GM15510 (cell line): Measurements from ENCODE around the gene MSANTD1.

Experiments used
- POLR2A ChIP-seq: IDR thresholded peaks from 3 replicates; pipeline ENCODE4 v1.6.1; 2011; ENCODE audit warnings: borderline replicate concordance; ENCODE audit not compliant: insufficient read length; ENCODE audit errors: extremely low read depth

The MSANTD1 gene

DNA sequence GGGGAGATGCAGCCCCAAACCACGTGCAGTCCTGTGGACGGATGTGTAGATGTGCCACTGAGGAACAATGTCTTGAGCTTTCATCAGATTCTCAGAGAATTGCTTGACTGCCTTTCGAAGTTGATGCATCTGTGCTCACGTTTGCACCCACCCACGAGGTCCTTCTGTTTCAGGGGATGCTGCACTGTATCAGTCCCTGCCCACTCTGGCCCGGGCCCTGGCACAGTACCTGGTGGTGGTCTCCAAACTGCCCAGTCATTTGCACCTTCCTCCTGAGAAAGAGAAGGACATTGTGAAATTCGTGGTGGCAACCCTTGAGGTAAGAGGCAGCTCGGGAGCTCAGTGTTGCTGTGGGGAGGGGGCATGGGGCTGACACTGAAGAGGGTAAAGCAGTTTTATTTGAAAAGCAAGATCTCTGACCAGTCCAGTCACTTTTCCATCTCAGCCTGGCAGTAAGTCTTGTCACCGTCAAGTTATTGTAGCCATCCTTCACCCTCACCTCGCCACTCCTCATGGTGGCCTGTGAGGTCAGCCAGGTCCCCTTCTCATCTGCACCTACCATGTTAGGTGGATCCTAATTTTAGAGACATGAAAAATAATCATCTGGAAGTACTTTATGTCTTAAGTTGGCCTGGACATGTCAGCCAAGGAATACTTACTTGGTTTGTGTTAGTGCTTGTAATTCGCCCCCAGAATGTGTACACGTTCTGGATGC, 36.4 kb upstream of the MSANTD1 start:
- no peak for TF ChIP-seq POLR2A

DNA sequence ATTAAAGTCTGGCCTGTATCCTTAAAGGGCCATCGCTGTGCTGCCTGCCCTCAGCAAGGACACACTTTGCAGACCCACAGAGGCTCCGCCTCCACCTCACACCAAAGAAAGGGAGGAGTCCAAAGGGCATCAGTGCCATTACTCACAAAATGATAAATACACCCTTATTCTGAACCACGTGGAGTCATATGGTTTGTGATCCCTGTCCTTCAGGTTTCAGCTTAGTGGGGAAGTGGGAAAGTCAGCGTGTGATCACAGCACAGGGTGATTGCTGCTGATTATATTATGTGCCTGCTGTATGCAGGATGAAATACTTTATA, 35.9 kb upstream of the MSANTD1 start:
- no peak for TF ChIP-seq POLR2A

DNA sequence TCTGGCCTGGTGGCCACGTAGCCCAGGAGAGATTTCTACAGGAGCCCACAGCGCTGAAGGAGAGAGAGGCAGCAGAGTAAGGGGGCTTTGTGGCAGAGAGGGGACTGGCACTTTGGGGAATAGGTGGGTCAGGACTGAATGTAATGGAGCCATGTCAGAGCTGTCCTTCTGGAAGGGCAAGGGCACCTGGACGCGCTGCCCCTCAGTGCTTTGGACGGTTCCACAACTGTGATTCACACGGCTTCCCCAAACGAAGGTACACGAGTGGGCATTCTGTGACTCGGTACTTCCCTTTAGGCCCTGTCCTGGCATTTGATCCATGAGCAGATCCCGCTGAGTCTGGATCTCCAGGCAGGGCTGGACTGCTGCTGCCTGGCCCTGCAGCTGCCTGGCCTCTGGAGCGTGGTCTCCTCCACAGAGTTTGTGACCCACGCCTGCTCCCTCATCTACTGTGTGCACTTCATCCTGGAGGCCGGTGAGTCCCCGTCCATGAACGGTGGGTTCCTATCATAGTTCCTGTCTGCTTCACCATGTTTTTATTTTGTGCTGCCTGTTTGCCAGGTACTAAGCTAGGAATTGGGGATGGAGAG, 35.2 kb upstream of the MSANTD1 start:
- no peak for TF ChIP-seq POLR2A

DNA sequence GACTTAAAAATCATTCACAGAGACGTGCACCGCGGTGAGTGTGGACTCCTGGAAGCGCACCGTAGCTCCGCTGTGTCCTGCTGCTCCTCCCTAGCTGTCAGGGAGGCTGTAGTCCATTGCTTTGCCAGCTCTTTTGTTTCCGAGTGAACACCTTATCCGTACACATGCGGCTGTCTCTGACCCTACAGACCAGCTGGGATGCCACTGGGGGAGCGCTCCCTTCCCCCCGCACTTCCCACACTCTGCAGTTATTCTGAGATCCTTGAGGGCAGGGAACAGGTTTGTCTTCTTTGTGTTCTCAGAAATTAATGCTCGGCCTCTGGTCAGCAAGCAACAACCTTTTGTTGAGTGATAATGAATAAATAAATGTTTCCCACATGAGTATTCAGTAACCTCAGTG, 33.7 kb upstream of the MSANTD1 start:
- no peak for TF ChIP-seq POLR2A

DNA sequence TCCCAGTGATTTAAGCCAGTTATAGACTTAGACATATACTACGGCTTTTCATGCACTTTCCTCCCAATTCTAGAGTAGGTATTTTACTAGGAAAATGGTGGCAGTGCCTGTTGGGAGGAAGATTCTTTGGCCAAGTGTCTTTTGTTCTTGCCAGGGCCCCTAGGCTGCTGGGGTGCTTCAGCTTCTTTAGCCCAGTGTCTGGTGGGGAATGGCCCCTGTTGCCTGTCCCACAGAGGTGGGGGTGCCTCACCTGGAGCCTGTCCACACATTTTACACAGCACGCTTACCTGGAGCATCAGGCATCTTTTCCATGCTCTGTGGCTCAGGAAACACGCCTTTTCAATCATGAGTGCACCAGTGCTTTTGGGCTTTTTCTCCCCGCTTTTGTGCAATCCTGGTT, 33.2 kb upstream of the MSANTD1 start:
- no peak for TF ChIP-seq POLR2A

DNA sequence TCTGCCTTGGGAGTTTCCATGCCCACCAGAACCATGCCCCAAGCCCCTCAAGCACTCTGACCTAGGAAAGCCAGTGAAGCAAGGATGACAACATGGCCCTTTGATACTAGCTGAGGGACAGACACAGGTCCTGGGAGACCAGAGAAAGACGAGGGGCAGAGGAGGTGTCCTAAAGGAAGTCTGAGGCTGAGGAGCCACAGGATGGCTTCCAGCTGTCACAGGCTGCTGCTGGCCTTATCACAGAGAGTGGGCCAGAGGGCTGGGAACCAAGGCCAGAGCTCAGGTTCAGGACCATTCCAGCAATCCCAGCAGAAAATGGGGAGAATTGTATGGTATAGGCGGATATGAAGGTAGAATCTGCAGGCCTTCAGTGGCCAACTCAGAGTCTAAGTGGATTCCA, 31.7 kb upstream of the MSANTD1 start:
- TF ChIP-seq POLR2A, result no peak

DNA sequence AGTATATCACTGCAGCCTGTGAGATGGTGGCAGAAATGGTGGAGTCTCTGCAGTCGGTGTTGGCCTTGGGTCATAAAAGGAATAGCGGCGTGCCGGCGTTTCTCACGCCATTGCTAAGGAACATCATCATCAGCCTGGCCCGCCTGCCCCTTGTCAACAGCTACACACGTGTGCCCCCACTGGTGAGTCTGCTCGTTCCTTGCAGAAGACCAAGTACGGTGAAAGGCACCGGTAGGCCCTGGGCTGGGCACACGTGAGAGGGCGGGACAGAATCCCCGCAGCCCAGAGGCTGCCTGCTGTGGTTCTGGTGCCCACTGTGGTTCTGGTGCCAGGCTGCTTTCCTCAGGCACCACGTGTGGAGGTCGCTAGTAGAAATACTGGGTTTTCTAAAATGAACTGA, 31.2 kb upstream of the MSANTD1 start:
- TF ChIP-seq POLR2A, result no peak

DNA sequence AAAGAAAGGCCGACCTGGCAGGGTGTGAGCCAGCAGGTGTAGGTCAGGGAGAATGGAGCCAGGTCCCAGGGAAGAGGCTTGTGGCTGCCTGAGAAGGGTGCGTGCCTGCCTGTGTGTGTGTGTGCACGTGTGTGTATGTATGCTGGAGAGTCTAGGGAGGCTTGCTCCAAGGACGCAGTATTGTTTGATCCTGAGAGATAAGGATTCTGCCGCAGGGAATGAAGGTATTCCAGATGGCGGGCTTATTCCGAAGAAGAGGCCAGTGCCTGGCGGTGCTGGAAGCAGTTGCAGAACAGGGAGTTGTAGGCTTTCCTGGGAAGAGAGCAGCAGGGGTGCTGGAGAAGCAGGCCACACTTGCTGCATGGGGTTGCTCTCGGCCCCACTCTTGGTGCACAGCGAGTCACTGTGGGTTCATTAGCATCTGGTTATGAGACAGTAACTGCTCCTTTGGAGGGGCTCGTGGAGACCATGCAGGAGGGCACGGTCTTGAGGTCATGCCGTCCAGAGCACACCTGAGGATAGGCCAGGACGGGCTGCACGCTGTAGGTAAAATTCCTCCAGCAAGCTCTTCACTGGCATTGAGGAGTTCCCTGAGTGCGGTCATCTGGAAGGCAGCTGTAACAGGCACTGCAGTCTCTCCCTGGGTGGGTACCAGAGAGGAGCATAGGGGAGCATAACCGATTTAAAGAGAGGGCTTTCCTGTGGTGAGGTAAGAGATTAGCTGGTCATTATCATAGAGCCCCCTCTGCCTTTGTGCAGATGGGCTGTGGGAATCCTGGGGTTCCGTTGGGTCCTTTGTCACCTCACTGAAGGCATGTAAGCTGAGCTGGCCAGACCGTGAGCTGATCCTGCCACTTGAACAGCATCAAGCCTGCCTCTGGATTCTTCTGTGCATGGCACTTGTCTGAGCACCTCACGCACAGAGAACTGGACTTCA, 29.9 kb upstream of the MSANTD1 start:
- TF ChIP-seq POLR2A, result no peak

DNA sequence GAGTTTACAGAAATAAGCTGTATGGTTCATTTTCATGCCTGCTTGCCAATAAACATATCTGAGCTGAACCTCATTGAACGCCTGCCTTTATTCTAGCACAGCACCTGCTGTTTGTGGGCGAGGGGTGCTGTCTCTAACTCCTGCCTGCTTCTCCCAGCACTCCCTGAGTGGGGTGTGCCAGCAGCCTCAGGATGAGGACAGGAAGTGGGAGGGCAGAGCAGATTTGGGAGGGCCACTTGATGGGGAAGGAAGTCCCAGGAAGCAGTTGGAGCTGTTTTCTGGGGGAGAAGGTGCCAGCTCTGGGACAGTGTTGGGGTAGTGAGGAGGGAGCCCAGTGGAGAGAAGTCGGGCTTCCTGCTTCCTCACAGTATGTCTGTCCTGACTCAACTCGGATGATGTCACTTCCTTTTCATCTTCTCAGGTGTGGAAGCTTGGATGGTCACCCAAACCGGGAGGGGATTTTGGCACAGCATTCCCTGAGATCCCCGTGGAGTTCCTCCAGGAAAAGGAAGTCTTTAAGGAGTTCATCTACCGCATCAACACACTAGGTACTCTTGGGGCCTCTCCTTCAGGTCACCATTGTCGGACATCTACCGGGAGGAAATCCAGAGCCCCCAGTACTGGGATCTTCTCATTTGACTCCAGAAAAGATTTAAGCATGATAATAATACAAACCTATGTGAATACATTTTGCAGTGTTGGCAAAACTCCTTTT, 29.0 kb upstream of the MSANTD1 start:
- no peak for TF ChIP-seq POLR2A

DNA sequence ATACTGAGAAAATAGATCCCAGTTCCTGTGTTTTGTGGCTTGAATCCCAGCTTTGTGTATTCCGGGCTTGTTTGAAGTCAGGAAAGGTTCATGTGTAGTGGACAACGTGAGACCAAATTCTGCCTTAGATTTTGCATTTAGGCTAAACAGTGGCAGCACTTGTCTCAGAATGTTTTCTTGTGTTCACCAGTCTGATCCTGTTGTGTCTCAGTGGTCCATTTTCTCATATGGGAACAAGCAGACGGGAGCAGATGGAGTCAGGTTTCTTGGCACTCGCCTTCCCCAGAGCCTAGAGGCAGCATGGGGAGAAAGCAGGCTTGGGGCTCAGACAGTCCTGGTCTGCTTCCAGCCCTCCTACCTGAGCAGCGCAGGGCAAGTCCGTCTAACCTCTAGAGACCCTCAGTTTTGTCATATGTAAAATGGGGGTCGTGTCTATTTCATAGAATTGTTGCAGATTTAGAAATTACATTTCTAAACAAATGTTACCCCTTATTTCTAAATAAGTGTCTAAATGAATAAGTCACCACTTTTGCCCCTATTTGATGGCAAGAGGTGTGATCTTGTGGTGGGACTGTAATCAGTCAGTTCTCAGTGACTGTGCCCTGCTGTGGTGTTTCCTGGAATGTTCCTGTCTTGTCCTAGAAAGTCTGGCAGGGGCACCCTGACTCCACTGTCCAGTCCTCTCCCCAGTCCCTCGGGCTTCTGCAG, 28.3 kb upstream of the MSANTD1 start:
- no peak for TF ChIP-seq POLR2A

DNA sequence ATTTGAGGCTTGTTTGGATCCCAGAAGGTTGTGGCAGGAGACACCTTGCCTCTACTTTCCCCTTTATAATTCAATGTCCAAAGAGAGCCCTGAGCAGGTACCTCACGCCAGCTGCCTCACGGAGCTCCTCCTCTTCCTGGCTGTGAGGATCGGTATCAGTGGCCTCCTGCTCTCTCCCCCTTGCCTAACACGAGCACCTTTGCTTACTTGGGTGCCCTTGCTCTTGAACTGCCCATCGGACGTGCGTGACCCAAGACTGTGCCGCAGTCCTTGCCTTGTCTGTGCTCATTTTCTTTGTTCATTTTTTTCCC, 27.8 kb upstream of the MSANTD1 start:
- TF ChIP-seq POLR2A, result no peak

DNA sequence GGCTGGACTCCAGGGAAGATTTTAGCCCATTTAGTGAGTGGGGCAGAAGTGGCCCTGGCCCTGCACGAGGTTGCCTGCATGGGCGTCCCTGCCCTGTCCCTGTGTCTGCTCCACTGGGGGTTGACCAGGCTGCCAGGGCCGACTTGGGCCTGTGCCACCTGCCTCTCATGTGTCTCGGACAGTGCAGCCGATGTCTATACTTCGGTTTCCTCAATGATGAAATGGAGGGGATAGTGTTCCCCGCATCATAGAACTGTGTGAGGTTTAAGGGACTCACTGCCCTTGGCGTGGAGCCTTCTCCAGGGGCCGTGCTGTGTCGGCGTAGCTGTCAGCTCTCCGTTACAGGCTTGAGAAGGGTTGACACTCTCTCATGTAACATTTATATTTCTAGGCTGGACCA, 27.0 kb upstream of the MSANTD1 start:
- TF ChIP-seq POLR2A, result no peak

DNA sequence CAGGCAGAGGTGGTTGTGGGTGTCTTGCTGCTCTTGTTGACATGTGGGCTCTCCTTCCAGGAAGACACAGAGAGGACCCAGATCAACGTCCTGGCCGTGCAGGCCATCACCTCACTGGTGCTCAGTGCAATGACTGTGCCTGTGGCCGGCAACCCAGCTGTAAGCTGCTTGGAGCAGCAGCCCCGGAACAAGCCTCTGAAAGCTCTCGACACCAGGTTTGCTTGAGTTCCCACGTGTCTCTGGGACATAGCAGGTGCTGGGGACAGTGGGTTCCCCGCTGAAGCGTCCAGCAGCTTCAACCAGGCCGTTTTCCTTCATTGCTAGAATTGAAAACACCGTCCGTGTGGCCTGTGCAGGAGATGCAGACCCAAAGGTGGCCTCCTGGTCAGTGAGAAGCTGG, 25.6 kb upstream of the MSANTD1 start:
- no peak for TF ChIP-seq POLR2A

DNA sequence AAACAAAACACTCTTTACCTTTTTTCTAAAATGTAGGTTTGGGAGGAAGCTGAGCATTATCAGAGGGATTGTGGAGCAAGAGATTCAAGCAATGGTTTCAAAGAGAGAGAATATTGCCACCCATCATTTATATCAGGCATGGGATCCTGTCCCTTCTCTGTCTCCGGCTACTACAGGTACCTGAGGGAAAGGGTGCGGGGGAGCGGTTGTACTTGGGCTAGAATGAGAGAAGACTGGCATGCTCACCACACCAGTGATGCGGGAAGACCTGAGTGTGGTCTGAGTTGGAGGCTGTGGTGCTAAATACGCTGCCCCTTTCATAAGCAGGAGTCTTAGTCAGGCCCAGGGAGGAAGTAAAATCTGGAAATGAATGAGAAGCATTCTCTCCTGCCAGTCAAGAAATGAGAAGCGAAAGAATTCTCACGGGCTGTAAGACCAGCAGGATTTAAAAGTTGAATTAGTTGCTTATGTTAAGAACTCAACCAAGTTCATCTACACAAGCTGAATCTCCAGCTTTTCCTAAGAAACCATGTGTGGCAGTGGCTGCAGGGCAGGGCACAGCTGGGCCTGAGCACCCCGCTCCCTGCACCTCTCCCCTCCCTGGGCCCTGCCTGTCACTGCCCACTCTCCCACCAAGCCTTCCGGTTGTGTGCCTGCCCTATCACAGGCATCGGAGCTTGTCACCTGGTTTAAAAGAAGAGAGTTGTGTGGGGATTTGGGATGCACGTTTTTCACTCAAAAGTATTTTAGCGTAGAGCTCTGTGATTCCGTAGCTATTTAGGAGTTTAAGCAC, 24.8 kb upstream of the MSANTD1 start:
- TF ChIP-seq POLR2A, result no peak

DNA sequence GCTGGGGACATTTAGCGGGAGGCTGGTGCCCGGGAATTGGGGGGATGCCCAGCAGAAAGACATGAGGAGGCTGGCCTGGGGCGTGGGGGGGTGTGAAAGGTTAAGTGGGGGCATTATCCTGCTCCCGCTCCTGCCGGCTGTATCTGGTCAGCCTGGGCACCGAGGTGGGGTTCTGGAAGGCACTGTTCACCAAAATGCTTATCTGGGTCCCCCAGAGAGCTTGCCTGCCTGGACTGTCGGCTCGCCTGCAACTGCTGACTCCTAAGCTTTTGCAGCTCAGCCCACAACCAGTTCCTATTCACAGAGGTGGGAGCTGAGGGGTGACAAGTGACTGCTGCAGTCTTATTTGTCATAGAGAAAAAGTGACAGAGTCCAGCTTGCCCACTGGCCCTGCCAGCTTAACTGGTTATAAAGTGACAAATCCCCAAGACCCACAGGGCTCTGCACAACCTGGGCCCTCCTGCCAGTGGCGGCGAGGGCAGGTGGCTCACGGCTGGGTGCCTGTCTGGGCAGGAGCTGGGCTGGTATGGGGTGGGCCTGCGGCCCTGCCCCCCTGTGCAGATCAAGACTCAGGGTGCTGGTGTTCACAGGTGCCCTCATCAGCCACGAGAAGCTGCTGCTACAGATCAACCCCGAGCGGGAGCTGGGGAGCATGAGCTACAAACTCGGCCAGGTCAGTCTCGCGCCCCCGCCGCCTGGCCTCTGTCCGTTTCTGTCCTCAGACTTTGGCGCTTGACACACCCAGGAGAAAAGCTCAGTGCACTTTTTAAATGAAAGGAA, 23.7 kb upstream of the MSANTD1 start:
- no peak for TF ChIP-seq POLR2A
